ENCODE measurements around the gene SVOPL.

SVOPL gene

DNA sequence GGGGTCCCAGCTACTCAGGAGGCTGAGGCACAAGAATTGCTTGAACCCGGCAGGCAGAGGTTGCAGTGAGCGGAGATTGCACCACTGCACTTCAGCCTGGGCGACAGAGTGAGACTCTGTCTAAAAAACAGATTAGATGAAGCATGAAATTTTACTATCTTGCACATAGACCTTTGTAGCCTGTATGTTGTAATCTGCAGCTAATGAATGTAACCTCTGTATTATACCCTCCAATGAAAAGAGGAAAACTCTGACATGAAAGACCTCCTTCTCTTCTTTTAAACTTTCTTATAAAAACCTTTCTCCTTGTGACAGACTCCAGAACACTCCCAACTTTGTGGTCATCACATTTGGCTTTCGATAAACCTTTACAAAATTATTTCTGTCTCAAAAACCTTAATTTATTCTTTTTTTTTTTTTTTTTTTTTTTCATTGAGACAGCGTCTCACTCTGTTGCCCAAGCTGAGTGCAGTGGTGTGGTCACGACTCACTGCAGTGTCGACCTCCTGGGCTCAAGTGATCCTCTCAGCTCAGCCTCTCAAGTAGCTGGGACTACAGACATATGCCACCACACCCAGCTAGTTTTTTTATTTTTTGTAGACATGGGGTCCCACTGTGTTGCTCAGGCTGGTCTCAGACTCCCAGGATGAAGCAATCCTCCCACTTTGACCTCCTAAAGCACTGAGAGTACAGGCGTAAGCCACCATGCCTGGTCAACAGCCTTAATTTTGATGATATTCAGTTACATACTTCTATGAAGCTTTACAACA is 97.4 kb downstream of the SVOPL start:
- no peak for DNase-seq

DNA sequence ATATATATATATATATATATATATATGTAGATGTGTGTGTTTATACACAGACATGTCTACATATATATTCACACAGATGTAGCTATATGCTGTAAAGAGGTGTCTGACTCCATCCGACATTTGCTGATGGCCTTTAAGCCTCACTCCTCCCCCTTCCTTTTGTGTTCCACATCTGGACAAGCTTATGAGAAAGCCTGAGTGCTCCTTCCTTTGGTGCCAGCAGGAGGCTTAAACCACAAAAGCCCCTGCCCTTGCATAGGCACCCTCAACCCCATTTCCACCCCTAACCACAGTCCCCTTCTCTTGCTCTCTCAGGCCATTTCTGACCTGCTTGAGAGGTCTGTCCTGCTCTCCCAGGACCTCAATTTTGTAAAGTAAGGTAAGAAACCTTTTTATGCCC is 98.7 kb downstream of the SVOPL start:
- no peak for DNase-seq

DNA sequence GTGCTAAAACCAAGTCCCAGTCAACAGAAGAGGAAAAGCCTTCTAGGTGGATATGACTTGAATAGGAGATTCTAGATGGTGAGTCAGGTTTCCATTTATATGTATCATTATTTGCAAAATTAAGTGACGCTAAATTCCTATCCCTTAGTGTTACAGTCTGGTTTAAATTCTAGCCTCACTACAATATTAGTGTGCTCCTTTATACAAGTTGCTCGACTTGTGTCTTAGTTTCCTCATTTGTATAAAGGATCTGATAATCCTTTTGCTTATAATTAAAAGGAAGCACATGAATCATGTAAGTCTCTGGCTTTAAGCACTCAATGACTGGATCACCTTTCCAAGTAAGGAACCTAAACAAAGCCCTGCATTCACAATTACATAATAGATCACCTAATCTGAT is 105.7 kb downstream of the SVOPL start:
- no peak for DNase-seq

DNA sequence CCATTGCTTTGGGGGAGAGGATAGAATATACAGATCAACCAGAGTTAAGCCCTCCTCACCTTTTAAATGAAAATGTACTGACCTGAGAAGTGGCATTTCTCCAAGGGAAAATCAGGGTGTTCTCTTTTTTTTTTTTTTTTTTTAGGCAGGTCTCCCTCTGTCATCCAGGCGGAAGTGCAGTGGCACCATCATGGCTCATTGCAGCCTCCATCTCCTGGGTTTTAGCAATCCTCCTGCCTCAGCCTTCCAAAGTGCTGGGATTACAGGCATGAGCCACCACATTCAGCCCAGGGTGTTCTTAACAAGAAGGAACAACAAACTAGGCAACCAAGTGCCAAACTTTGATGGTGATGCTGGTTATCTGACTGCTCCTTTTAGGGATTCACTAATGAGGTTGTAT is 111.0 kb downstream of the SVOPL start:
- DNase-seq, result no peak

DNA sequence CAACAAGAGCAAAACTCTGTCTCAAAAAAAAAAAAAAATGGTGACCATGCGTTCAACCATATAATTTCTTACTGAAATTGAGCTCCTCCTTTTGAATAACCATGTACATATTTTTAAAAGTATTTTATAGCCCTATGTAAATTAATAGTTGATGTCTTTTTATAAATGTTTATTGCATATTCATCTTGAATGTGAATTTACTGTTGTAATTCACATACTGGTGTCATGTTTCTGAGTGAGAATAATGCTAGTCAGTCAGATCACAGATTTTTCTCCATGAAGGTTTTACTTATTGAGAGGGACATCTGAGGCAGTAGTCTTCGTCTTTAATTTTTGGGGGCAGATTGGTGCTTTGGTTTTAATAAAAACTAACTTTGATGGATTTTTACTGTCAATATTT is 112.2 kb downstream of the SVOPL start:
- DNase-seq, result no peak

DNA sequence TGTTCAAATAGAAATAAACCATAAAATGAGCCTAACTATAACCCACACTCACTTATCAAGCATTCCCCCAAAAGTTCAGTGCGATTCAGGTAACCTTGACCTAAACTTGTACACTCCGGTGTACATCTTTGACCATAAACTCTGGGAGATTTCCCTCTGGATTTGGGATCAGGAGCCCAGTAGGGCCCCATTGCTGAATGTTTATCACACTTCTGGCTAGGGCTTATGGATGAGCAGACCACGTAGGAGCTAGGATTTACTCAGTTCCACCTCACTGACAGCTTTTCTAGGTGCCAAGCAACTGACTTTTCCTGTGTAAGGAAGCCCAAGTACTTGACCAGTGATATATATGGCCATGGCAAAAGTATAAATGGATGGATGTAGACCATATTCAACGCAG is 113.7 kb downstream of the SVOPL start:
- no peak for DNase-seq

DNA sequence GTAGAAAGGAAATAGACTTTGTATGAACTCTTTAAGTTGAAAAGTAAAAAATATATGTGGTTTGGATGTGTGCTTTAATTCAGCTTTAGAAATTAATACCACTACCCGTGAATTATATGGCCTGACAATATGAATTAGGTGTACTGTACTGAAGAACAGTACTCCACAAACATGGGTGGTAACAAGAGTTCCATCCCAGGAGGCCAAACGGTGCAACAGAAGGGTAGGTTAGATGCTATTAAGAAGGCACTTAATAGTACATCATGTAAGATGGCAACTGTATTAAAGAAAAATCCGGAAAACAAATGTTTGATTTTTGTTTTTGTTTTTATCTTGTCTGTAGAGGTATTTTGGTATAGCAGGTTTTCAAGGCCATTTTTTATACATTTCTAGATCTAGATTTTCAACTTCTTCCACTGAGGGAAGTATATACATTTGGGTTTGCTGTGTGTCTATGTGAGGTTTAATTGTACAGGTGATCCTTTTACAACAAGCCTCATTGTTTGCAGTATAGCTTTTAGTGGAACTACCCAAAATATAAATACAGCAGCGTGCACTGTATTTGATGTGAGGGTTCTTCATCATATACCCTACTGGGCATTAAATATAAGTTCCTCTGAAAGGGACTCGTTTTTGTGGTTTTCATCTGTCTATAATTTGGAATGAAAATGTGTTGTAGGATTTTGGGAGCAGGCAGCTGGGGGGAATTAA is 115.7 kb downstream of the SVOPL start:
- no peak for DNase-seq

DNA sequence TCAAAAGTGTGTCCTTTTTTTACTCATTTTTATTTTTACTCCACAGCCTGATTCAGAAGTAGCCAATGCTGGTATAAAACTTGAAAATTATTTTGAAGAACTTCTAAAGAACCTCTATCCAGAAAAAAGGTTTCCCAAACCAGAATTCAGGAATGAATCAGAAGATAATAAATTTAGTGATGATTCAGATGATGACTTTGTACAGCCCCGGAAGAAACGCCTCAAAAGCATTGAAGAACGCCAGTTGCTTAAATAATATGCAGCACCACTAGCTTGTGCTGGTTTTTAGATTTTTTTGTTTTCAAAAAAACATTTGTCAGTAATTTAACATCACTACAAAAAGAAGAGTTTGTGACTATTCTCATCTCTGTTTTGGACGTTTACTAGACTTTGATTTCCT is 116.5 kb downstream of the SVOPL start:
- no peak for DNase-seq

DNA sequence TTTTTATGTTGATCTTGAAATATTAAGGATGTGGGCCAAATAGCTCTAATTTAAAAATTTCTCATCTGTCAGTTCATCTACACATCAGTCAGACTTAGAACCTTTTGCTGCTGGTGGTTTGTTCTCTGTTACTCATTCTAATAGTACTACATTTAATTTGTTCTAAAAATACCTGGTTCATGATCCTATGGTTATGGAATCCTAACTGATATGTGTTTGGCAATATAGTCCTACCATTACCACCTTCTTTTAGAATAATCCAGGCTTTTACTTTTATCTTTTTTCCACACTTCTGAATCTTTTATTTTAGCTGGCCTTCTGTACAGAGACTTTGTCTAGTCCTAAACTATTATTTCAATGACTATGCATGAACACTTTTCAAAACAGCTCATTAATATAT is 116.9 kb downstream of the SVOPL start:
- DNase-seq, result no peak

DNA sequence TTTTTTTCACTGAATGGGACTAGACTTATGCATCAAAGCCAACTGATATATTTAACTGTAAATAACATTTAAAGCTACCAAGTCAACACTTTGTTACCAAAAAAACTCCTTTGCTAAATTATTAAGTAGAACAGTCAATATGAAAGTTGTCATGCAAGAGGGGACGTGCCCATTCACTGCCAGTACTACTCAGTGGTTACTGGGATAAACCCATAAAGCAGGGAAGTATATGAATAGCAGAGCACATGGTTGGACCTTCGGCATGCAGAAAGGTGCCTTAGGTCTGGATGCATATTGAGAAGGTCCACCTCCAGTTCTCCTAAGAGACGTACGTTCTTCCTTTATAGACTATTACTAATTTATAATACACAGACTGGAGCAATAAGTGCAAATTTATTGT is 120.1 kb downstream of the SVOPL start:
- no peak for DNase-seq

DNA sequence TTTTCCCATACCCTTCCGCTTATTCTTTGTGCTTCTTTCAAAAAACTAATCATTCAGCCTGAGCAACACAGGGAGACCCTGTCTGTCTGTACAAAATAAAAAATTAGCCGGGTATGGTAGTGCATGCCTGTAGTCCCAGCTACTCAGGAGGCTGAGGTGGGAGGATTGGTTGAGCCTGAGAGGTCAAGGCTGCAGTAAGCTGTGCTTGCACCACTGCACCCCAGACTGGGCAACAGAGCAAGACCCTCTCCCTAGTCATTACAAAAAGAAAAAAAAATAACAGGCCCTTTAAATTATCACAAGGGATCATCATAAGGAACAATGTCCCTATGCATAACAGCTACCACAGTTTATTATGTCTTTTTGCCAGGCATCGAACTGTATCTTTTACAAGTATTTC is 121.5 kb downstream of the SVOPL start:
- DNase-seq, result no peak

DNA sequence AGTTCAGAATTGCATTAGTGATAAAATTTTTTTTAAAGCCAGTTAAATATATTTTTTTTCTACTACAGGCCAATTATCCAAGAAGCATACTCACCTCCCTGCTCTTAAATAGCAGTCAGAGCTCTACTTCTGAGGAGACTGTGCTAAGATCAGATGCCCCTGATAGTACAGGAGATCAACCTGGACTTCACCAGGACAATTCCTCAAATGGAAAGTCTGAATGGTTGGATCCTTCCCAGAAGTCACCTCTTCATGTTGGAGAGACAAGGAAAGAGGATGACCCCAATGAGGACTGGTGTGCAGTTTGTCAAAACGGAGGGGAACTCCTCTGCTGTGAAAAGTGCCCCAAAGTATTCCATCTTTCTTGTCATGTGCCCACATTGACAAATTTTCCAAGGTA is 122.0 kb downstream of the SVOPL start:
- DNase-seq, result no peak

DNA sequence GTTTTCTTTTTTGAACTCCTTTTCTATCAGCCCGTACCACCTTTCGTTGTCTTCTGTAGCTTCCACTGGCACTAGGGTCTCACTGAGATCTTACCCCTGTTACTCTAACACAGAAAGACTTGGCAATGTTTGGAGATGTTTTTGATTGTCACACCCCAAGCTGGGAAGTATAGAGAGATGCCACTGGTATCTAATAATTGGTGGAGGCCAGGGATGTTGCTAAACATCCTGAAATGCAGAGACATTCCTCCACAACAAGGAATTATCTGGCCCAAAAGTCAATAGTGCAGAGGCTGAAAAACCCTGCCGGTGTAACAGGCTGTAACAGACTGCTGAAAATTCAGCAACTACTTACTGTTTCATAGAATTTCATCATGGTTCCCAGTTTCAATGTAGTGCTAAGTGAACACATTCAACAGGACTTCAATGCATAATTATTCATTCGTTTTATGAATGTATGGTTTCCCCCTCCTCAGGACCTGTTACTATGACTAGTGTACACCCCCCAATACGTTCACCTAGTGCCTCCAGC is 125.2 kb downstream of the SVOPL start:
- no peak for DNase-seq

DNA sequence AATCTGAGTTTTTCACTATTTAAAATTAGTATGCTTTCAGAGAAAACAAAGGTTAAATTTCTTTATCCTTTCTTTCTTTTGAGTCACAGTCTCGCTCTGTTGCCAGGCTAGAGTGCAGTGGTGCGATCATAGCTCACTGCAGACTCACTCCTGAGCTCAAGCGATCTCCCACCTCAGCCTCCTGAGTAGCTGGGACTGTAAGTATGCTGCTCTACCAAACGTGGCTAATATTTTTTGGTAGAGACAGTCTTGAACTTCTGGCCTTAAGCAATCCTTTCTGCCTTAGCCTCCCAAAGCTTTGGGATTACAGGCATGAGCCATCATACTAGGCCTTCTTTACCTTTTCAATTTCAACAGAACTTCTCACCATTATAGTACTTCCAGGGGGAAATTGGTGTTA is 127.4 kb downstream of the SVOPL start:
- DNase-seq, result no peak

DNA sequence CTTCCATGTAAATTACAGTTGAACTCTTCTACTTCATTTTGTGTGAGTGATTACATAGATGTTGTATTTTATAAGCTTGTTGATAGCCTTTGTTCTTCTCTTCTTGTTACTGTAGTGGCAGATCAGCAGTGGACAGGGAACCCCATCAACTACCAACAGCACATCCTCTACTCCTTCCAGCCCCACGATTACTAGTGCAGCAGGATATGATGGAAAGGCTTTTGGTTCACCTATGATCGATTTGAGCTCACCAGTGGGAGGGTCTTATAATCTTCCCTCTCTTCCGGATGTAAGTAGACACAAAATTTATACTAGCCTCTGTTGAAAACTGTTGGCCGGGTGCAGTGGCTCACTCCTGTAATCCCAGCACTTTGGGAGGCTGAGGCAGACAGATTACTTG is 130.4 kb downstream of the SVOPL start:
- no peak for DNase-seq

DNA sequence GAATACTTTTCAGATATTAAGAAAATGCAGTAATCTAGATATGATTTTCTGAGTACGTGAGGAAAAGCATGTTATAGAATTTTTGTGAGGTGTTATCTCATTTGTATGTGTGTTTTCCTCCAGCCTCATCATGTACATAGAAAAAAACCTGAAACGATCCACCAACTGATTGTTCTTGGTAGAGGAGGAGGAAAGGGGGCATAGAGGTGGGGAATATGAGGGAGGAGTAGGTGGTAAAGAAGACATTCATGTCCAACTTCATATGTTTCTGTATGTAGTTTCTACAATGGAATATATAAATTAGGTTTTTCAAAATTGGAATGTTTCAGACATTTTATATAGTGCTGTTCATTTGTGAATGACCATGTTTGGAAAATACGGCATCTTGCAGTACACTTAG is 131.7 kb downstream of the SVOPL start:
- DNase-seq, result no peak

DNA sequence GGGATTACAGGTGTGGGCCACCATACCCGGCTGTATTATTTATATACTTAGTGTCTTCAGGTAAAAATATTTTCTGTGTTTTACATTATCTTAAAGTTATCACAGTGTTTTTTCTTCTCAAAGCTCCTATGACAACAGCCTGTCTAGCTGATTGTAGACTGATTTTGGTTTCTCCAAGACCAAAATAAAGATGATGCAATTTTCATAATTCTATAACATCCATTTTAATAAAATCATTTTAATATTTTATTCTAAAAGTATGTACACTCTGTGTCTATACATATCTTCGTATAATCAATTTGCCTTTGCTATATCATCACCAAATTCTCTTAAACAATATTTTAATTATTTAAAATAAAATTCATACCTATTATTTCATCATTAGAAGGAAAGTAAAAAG is 132.5 kb downstream of the SVOPL start:
- no peak for DNase-seq

DNA sequence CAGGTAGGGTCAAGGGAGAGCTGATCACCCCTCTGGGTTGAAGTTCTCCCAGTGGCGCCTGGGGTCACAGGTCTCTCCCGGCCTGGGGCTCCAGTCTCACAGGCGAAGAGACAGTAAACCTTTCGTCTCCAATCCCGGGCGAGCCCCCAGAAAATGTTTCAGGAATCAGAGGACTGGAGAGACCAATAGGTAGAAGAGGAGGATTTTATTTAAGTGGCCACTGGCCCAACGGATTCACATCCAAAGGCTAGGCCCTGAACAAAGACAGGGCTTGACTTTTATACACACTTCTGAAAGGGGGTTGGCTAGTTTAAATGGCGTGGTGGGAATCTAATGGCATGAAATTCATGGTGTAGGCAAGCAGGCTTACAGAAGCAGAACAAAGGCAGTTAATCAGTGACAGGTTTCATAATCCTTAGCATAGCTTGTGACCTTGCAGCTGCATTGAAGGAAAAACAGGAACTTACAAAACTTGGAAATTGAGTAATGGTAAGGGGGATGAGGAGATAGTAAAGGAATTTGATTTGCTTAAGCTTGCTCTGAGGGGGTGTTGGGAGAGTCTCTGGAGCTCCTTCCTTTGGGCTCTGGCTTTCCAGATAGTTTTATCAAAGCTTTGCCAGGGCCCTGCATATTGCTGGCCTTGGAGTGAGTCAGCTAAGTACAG is 135.6 kb downstream of the SVOPL start:
- DNase-seq, result no peak

DNA sequence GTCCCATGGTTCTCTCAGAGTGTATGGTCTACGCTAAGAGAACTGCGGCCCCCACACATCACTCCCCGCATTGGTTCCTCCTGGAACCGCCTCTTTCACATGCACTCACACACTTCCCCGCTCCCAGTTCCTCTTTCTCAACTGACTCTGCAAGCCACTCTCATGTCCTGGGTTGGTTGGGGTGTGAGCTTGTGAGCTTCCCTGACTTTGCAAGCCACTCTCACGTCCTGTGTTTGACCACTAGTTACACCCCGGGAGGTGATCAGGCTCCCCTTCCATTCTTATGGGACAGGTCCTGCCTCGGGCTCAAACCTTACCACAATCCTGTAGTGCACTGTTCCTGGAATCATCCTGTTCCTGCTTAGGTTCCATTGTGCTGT is 136.1 kb downstream of the SVOPL start:
- DNase-seq, result no peak

DNA sequence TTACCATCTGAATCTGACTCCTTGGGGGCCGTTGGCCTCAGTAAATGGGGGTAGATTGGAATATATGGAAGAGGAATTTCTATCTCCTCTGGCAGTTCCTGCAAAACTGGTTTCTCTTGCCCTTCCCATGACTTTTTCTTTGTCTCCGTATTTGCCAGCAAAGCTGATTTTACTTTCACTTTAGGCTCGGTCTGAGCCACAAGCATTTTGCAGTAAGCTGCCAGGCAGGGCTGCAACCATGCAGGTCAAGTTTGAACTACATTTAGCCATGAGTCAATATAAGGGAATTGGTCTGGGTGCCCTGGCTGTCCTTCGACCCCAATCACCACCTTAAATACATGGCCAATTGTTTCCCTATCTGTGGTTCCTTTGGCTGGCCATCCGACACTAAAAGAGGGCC is 136.8 kb downstream of the SVOPL start:
- no peak for DNase-seq

DNA sequence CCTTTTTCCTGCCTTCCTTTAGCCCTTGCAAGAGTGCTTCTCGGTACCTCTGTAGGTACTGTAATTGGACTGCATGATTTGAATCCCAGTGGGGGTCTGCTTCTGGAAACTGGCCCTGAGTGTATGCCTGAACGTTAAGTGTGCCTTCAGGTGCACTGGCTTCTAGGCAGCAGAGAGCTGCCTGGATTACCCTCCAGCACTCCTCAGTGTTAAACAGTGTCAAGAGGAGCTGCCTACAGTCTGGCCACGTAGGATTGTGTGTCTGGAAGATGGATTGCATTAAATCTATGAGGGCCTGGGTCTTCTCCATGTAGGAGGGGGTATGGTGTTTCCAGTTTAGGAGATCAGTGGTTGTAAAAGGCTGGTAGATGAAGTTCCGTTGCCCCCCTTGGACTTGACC is 137.4 kb downstream of the SVOPL start:
- no peak for DNase-seq

DNA sequence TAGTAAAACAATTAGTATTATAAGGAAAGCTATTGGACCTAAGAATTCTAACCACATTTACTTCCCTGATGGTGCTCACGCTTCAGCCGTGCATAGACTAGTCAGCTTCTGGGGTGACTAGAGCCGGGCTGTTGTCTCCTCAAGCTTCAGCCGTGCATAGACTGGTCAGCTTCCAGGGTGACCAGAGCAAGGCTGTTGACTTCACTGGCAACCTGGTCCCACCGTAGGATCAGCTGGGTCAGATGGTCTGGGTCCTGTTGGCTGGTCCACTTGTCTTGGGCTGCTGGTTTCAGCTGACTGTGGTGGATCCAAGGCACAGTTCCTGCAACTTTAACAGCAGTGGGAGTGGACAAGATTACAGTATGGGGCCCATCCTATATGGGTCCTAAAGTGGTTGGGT is 141.7 kb downstream of the SVOPL start:
- DNase-seq, result no peak

DNA sequence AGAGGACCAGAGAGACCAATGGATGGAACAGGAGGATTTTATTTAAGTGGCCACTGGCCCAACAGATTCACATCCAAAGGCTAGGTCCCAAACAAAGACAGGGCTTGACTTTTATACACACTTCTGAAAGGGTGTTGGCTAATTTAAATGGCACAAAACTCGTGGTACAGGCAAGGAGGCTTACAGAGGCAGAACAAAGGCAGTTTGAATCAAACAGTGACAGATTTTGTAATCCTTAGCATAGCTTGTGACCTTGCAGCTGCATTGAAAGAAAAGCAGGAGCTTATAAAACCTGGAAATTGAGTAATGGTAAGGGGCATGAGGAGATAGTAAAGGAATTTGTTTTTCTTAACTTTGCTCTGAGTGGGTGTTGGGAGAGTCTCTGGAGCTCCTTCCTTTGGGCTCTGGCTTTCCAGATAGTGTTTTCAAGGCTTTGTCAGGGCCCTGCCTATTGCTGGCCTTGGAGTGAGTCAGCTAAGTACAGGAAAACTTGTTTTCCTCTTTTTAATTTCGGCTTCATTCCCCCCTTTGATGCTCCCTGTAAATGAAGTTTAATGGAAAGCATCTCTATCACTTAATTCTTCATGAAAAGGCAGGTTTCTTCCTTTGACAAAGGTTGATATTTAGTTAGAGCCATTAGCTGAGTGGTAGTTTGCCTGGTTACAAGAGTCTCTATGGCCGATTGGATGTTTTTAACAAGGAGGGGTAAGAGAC is 144.2 kb downstream of the SVOPL start:
- no peak for DNase-seq

Measured in NCI-H2081 treated with DMSO at 0.1 percent for 48 hours (cell line).